Panc1 (cell line): Measurements from ENCODE around the gene ATAD2B. TPM values are rescaled to one million over a fixed set of nuclear protein-coding genes. Genes with fewer than 3 reads are reported as not detected.
"Not testable (repeated sequence)": the region's sequence is repeated elsewhere in the genome, so short reads cannot be mapped to it uniquely, and the experiment has no call there.

Experiments
- ATAC-seq: fragments of 200-7000 bp; cut with Tn5 transposase; 2 replicates; pipeline ENCODE4 v1.9.1; 2020; ENCODE audit warnings: mild to moderate bottlenecking, moderate library complexity
- BruUV-seq: library from RNA; stranded (reverse); fragments of 400-500 nt; replicated peaks from 2 replicates; lab custom pipeline; 2021; lab: Mats Ljungman, UMichigan
- CTCF ChIA-PET: fragments of 300-600 bp; sonication (Branson Sonifier 250); formaldehyde crosslinking; loops from one replicate; lab custom pipeline; 2022; ENCODE audit warnings: antibody characterized with exemption; lab: Charles Lee
- POLR2A ChIA-PET: fragments of 300-600 bp; sonication (Branson Sonifier 250); formaldehyde crosslinking; loops from one replicate; lab custom pipeline; 2022; ENCODE audit warnings: antibody characterized with exemption; lab: Charles Lee
- DNase-seq: peaks from one replicate; pipeline ENCODE4 v3.0.0-alpha.2; 2010; ENCODE audit warnings: low read depth, low spot score
- H3K27ac ChIP-seq: 2 replicates; pipeline ENCODE4 v1.5.1; 2011; ENCODE audit warnings: mild to moderate bottlenecking, low read length, inconsistent platforms
- H3K27me3 ChIP-seq: fragments of 200-500 bp; sonication (Bioruptor generic); 2 replicates; pipeline ENCODE4 v1.6.0; 2014; ENCODE audit warnings: low read length, inconsistent platforms; ENCODE audit not compliant: control insufficient read depth, insufficient read depth
- H3K36me3 ChIP-seq: fragments of 200-500 bp; sonication (Bioruptor generic); 2 replicates; pipeline ENCODE4 v1.5.1; 2014; ENCODE audit warnings: inconsistent platforms, mild to moderate bottlenecking, low read length, moderate library complexity; ENCODE audit not compliant: control insufficient read depth, insufficient read depth
- H3K4me1 ChIP-seq: 2 replicates; pipeline ENCODE4 v1.5.1; 2011; ENCODE audit warnings: inconsistent platforms, mild to moderate bottlenecking, low read length, moderate library complexity; ENCODE audit not compliant: control insufficient read depth, insufficient read depth
- H3K4me3 ChIP-seq, 2 experiments: 2 replicates each; pipeline ENCODE4 v1.5.1; 2011 to 2012; ENCODE audit warnings: low read depth in 2 of 2, low read length in 2 of 2, mild to moderate bottlenecking in 2 of 2, inconsistent platforms in 1 of 2, moderate library complexity in 1 of 2
- H3K9me3 ChIP-seq: fragments of 200-500 bp; sonication (Bioruptor generic); 2 replicates; pipeline ENCODE4 v1.5.1; 2014; ENCODE audit warnings: low read depth, mild to moderate bottlenecking, inconsistent platforms, low read length, moderate library complexity; ENCODE audit not compliant: control insufficient read depth, insufficient read depth
- CTCF ChIP-seq: fragments of 450-650 bp; IDR thresholded peaks from 2 replicates; pipeline ENCODE4 v1.5.1; 2017; ENCODE audit warnings: mild to moderate bottlenecking
- POLR2AphosphoS5 ChIP-seq: IDR thresholded peaks from 2 replicates; pipeline ENCODE4 v1.6.1; 2012; ENCODE audit warnings: mild to moderate bottlenecking, low read depth, low read length, moderate library complexity
- REST ChIP-seq, 2 experiments: IDR thresholded peaks; 2 replicates each; pipeline ENCODE4 v1.6.1; 2011 to 2012; ENCODE audit warnings: low read depth in 2 of 2, control low read depth in 1 of 2, low read length in 1 of 2, mild to moderate bottlenecking in 1 of 2, moderate library complexity in 1 of 2; ENCODE audit not compliant: insufficient read depth in 1 of 2
- SIN3A ChIP-seq: IDR thresholded peaks from 2 replicates; pipeline ENCODE4 v1.6.1; 2012; ENCODE audit warnings: low read depth, mild to moderate bottlenecking, low read length, moderate library complexity, borderline replicate concordance; ENCODE audit not compliant: insufficient read depth
- TCF7L2 ChIP-seq: IDR thresholded peaks from 2 replicates; pipeline ENCODE4 v1.6.1; 2011; ENCODE audit warnings: mild to moderate bottlenecking, low read depth, low read length, inconsistent platforms
- in situ Hi-C: cut with HindIII; loops from 2 replicates; pipeline ENCODE4 v1.10.0; 2016; ENCODE audit warnings: low sequenced_read_pairs, low pct_unique_long_range_greater_than_20kb
- intact Hi-C: fragments of 100-400 bp; cut with micrococcal nuclease; formaldehyde crosslinking; loops from one replicate; pipeline ENCODE4 v1.10.0; 2022; ENCODE audit not compliant: unreplicated experiment
- total RNA-seq: library from RNA; stranded (reverse); gene quantifications from one replicate; pipeline ENCODE4 v1.2.1, GENCODE V29; 2021; ENCODE audit not compliant: unreplicated experiment

The ATAD2B gene
- total RNA-seq, 1 experiment from 2014 or later: 17.9 TPM

- ATAC-seq (no peak), DNase-seq (no peak)
- in situ Hi-C loops: no loop called here
- no peaks in the 10 kb centered on the region for H3K27me3 ChIP-seq
- CTCF ChIA-PET: no interaction called here
- H3K36me3 ChIP-seq: peaks cover 5% of the 10 kb centered on the region; the same call in 1 of the 2 replicates
- BruUV-seq: no TSS peak
- H3K9me3 ChIP-seq: no peaks in the 10 kb centered on the region
- H3K27ac ChIP-seq: no peak overlapping the region
- no peak for TF ChIP-seq REST (IDR thresholded peaks at IDR 0.05; ENCODE audit: insufficient read depth in 1 of 2, low read depth in 2 of 2, low read length in 1 of 2)
- no peak for TF ChIP-seq SIN3A
- TF ChIP-seq POLR2AphosphoS5: no peak
- no peak for TF ChIP-seq CTCF
- TF ChIP-seq TCF7L2: no peak
- intact Hi-C loops: no loop called here
- POLR2A ChIA-PET: no interaction called here
- H3K4me1 ChIP-seq: no peaks in the 10 kb centered on the region
- no peak overlapping the region for H3K4me3 ChIP-seq
Measured at GRCh38 chr2:23782126-23782525, 144.8 kb downstream of the ATAD2B start.

- ATAC-seq, BruUV-seq, H3K4me1 ChIP-seq, H3K4me3 ChIP-seq, H3K27me3 ChIP-seq, H3K27ac ChIP-seq, in situ Hi-C loops, DNase-seq, H3K36me3 ChIP-seq, POLR2A ChIA-PET, H3K9me3 ChIP-seq, intact Hi-C loops: not testable (repeated sequence)
- CTCF ChIA-PET: interaction anchor here (0.6 kb wide), 1 partner anchor 14 kb away, joined by 3 read pairs; no protein-coding TSS in a partner anchor
Measured at GRCh38 chr2:23780465-23780864, 146.5 kb downstream of the ATAD2B start.

- ChIA-PET CTCF (no interaction called here), POLR2A (no interaction called here)
- in situ Hi-C loops: no loop called here
- Histone ChIP-seq H3K4me1 (no peaks in the 10 kb centered on the region), H3K36me3 (no peaks in the 10 kb centered on the region), H3K4me3 (no peak overlapping the region), H3K9me3 (no peaks in the 10 kb centered on the region), H3K27me3 (no peaks in the 10 kb centered on the region), H3K27ac (no peak overlapping the region)
- no TSS peak for BruUV-seq
- TF ChIP-seq TCF7L2 (no peak), SIN3A (no peak), REST (IDR thresholded peaks at IDR 0.05; ENCODE audit: insufficient read depth in 1 of 2, low read depth in 2 of 2, low read length in 1 of 2) (no peak), CTCF (no peak), POLR2AphosphoS5 (no peak)
- no peak for ATAC-seq
- intact Hi-C loops: no loop called here
- DNase-seq: no peak
Measured at GRCh38 chr2:23777826-23778225, 149.1 kb downstream of the ATAD2B start.
